Kidney (tissue), 14 donors: ENCODE data around the gene PRDM1. TPM values are rescaled to one million over a fixed set of nuclear protein-coding genes. Genes with fewer than 3 reads are reported as not detected.

ENCODE experiments used
- DNase-seq, 5 donors: peaks; one replicate each; pipeline ENCODE4 v3.0.0-alpha.2; 2013 to 2020
- FAIRE-seq: peaks from 2 replicates; lab custom pipeline; 2012; peaks lifted over from hg19 to GRCh38; lab: Jason Lieb, UNC
- H3K27ac ChIP-seq, 2 donors: one replicate each; pipeline ENCODE4 v1.7.0; 2013; ENCODE audit warnings: low read depth in 2 of 2, low read length in 2 of 2, inconsistent platforms in 1 of 2
- H3K27me3 ChIP-seq: one replicate; pipeline ENCODE4 v1.7.1; 2013; ENCODE audit warnings: low read length, inconsistent platforms; ENCODE audit not compliant: control insufficient read depth, insufficient read depth
- H3K36me3 ChIP-seq, 3 donors: one replicate each; pipeline versions ENCODE4 v1.7.0 to v1.7.1; 2013; ENCODE audit warnings: low read length in 3 of 3, control low read depth in 1 of 3, inconsistent platforms in 1 of 3; ENCODE audit not compliant: insufficient read depth in 3 of 3, control insufficient read depth in 2 of 3
- H3K4me1 ChIP-seq, 3 donors: one replicate each; pipeline versions ENCODE4 v1.7.0 to v1.7.1; 2013; ENCODE audit warnings: low read length in 3 of 3, inconsistent platforms in 1 of 3, low read depth in 1 of 3; ENCODE audit not compliant: control insufficient read depth in 2 of 3, insufficient read depth in 2 of 3
- H3K4me3 ChIP-seq, 3 donors: one replicate each; pipeline versions ENCODE4 v1.7.0 to v1.8.1; 2013; ENCODE audit warnings: low read length in 3 of 3, control low read depth in 1 of 3, inconsistent platforms in 1 of 3
- H3K9ac ChIP-seq, 3 donors: one replicate each; pipeline versions ENCODE4 v1.7.0 to v1.7.1; 2013; ENCODE audit warnings: low read length in 3 of 3, control low read depth in 1 of 3, inconsistent platforms in 1 of 3
- H3K9me3 ChIP-seq, 3 donors: one replicate each; pipeline versions ENCODE4 v1.7.0 to v1.7.1; 2013; ENCODE audit warnings: low read length in 3 of 3, control low read depth in 1 of 3, inconsistent platforms in 1 of 3; ENCODE audit not compliant: control insufficient read depth in 2 of 3, insufficient read depth in 1 of 3
- intact Hi-C: fragments of 100-400 bp; cut with DNase I; formaldehyde crosslinking; loops from one replicate; pipeline ENCODE4 v1.11.1; 2022
- polyA plus RNA-seq: library from polyadenylated mRNA; stranded (reverse); fragments of 350-450 nt; fragmentation: Illumina TruSeq; extraction: RNeasy Lipid Tissue Mini Kit (QIAGEN cat#74804); gene quantifications from one replicate; pipeline ENCODE4 v1.2.3, GENCODE V29; 2014; ENCODE audit warnings: low read depth, low replicate concordance; ENCODE audit not compliant: insufficient read depth
- total RNA-seq: library from RNA; stranded (reverse); fragmentation: NEBNext Ultra II Directional; extraction: Animal tissue kit (Norgen Biotek cat#: 25700); gene quantifications from one replicate; pipeline ENCODE4 v1.2.1, GENCODE V29; 2021
- TF ChIP-seq, protein P1 (sequence below): IDR thresholded peaks from 3 replicates; pipeline ENCODE4 v1.5.1; 2012; ENCODE audit warnings: mild to moderate bottlenecking, moderate library complexity, borderline replicate concordance; ENCODE audit not compliant: insufficient read depth; ENCODE audit errors: extremely low read depth
- donor health status: control.
- donor health status: control.
- donor health status: control.
- donor health status: control.
- donor health status: control.
- donor health status: DM: yes; HTN: yes; CAD: no.
- donor health status: Normal renal cell carcinoma (clear cell type).

Gene PRDM1
- total and polyA plus RNA-seq, 2 donors from 2014 or later = 0.86 to 23.0 TPM

DNA sequence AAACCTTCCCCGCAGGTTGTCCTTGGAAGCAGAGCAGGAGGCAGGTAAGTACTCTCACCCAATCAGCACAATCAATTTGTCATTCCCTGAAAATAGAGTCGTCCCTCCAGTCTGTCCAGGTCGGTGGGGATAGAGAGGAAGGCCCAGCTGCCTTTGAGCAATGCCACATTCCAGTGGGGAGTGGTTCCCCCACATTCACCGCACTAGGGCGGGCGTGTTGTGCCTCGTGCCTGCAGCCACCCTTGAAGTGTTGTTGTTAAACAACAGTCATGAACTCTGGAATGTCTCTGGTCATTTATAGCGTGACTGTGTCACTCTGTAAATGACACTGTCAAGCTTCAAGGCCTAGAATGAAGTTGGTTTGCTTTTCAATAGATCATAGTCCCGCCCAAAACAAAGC, 33.4 kb downstream of the PRDM1 start:
- H3K9me3 ChIP-seq = peaks cover 0 to 3% (median 0%) of the 10 kb centered on the region in 3 donors
- H3K4me1 ChIP-seq = no peaks in the 10 kb centered on the region
- no peak for FAIRE-seq
- H3K27me3 ChIP-seq = no peaks in the 10 kb centered on the region
- DNase-seq = no peak
- TF ChIP-seq, protein P1, sequence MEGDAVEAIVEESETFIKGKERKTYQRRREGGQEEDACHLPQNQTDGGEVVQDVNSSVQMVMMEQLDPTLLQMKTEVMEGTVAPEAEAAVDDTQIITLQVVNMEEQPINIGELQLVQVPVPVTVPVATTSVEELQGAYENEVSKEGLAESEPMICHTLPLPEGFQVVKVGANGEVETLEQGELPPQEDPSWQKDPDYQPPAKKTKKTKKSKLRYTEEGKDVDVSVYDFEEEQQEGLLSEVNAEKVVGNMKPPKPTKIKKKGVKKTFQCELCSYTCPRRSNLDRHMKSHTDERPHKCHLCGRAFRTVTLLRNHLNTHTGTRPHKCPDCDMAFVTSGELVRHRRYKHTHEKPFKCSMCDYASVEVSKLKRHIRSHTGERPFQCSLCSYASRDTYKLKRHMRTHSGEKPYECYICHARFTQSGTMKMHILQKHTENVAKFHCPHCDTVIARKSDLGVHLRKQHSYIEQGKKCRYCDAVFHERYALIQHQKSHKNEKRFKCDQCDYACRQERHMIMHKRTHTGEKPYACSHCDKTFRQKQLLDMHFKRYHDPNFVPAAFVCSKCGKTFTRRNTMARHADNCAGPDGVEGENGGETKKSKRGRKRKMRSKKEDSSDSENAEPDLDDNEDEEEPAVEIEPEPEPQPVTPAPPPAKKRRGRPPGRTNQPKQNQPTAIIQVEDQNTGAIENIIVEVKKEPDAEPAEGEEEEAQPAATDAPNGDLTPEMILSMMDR = no peak
- H3K27ac ChIP-seq = no peak overlapping the region
- intact Hi-C loops = no loop called here
- no peak overlapping the region for H3K4me3 ChIP-seq
- no peak overlapping the region for H3K9ac ChIP-seq
- H3K36me3 ChIP-seq = no peaks in the 10 kb centered on the region

DNA sequence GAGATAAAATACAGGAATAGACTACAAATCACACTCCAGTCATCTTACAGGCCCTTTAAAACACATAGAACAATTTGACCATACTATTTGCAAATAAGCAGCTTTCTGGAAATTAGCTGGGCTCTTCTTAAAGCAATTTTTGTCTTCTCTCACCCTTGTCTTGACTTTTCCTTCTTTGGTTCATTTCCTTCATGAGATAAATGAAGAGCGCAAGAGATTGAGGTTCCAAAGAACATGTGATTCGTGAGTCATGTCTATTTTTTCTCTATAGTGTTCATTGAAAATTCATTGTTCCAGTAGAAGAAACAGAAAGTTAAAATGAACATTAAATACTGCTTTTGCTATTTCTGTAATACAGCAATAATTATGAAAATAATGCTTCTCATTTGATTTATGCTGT, 33.9 kb downstream of the PRDM1 start:
- Histone ChIP-seq H3K9me3 (peaks cover 0 to 3% (median 0%) of the 10 kb centered on the region in 3 donors), H3K27ac (no peak overlapping the region), H3K27me3 (no peaks in the 10 kb centered on the region), H3K4me1 (no peaks in the 10 kb centered on the region), H3K36me3 (no peaks in the 10 kb centered on the region), H3K9ac (no peak overlapping the region), H3K4me3 (no peak overlapping the region)
- no peak for DNase-seq
- intact Hi-C loops = no loop called here
- TF ChIP-seq, protein P1 = no peak
- no peak for FAIRE-seq

DNA sequence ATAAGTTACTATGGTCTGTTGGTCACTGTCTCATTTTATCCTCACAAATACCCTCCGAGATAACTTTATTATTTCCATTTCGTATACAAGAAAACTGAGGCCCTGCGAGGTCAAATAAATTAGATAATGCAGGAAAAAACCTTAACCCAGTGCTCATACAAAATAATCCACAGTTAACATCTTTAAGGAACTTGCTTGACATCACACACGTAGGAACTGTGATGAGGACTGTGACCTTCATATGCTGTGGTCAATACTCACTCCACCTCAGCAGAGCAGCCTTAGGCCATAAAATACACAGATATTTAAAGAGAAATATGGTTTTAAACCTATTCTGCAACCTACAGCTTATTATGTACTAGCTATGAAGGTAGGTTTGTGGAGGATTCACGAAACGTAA, 34.3 kb downstream of the PRDM1 start:
- no peak overlapping the region for H3K27ac ChIP-seq

More for the DNA sequence above, 34.3 kb downstream of the PRDM1 start:
- H3K9ac ChIP-seq = no peak overlapping the region
- no peaks in the 10 kb centered on the region for H3K36me3 ChIP-seq
- intact Hi-C loops = no loop called here
- H3K27me3 ChIP-seq = no peaks in the 10 kb centered on the region
- no peak for DNase-seq
- TF ChIP-seq, protein P1 = no peak
- no peaks in the 10 kb centered on the region for H3K4me1 ChIP-seq
- no peak for FAIRE-seq
- H3K4me3 ChIP-seq = no peak overlapping the region
- H3K9me3 ChIP-seq = peaks cover 0 to 3% (median 0%) of the 10 kb centered on the region in 3 donors
